ENCODE data around the gene SGK1. TPM values are rescaled to one million over a fixed set of nuclear protein-coding genes. Genes with fewer than 3 reads are reported as not detected.

The SGK1 gene
- total RNA-seq, 1 experiment from 2014 or later, result 7.8 TPM

GRCh38 chr6:134233180-134233955 lies 84.5 kb downstream of the SGK1 start:
- Histone ChIP-seq H3K4ac (ENCODE audit: low read depth, low read length) (no peak overlapping the region), H4K20me1 (ENCODE audit: control insufficient read depth, insufficient read depth, insufficient read length) (no peaks in the 10 kb centered on the region), H2BK5ac (ENCODE audit: insufficient read length, low read length) (no peak overlapping the region), H2BK12ac (ENCODE audit: insufficient read length, low read depth, low read length) (no peak overlapping the region), H4K8ac (replicated peaks; ENCODE audit: insufficient read length, low read depth, low read length) (no peak overlapping the region), H3K4me1 (ENCODE audit: insufficient read depth, low read length) (no peaks in the 10 kb centered on the region), H3K27ac (ENCODE audit: insufficient read length, low read depth, low read length) (no peak overlapping the region), H4K91ac (ENCODE audit: insufficient read length, low read depth, low read length) (no peak overlapping the region), H2BK15ac (ENCODE audit: low read depth, low read length) (no peak overlapping the region), H2AK5ac (ENCODE audit: insufficient read length, low read length) (no peak overlapping the region), H2AFZ (ENCODE audit: low read length) (no peak overlapping the region), H3K9me3 (ENCODE audit: control insufficient read depth, low read depth, low read length) (no peaks in the 10 kb centered on the region), H3K23me2 (ENCODE audit: insufficient read length, low read depth, low read length, poor library complexity, severe bottlenecking) (no peaks in the 10 kb centered on the region), H4K5ac (ENCODE audit: insufficient read length, low read depth, low read length) (no peak overlapping the region), H3K27me3 (ENCODE audit: insufficient read depth, low read length) (no peaks in the 10 kb centered on the region), H3K18ac (ENCODE audit: insufficient read length, low read depth, low read length) (no peak overlapping the region), H3K79me2 (ENCODE audit: insufficient read depth, low read length) (no peaks in the 10 kb centered on the region), H3K56ac (ENCODE audit: insufficient read length, low read depth, low read length) (no peak overlapping the region), H3T11ph (ENCODE audit: low read length) (no peak overlapping the region), H2BK120ac (ENCODE audit: low read depth, low read length, poor library complexity, severe bottlenecking) (no peak overlapping the region), H3K14ac (ENCODE audit: insufficient read depth, low read length) (no peak overlapping the region), H3K4me2 (ENCODE audit: insufficient read depth, insufficient read length, low read length) (no peak overlapping the region), H3K9ac (ENCODE audit: extremely low read depth, insufficient read length, low read length) (no peak overlapping the region), H3K79me1 (ENCODE audit: insufficient read depth, low read depth, low read length, poor library complexity, severe bottlenecking) (no peaks in the 10 kb centered on the region), H3K23ac (ENCODE audit: insufficient read length, low read depth, low read length) (no peak overlapping the region), H2BK20ac (ENCODE audit: low read depth, low read length, poor library complexity, severe bottlenecking) (no peak overlapping the region)
- no peaks in the 10 kb centered on the region for H3K27me3 Mint-ChIP-seq (ENCODE audit: low read depth)
- H3K4me3 Mint-ChIP-seq, result no peak overlapping the region
- H3K4me1 Mint-ChIP-seq, result peaks cover 16 to 27% of the 10 kb centered on the region in 2 experiments
- peak overlapping the region in 1 of 3 experiments; percentile 50; a peak in 2 of 7 replicates for H3K27ac Mint-ChIP-seq
- WGBS (ENCODE audit: extremely low coverage, insufficient read length, low lambda C conversion rate), result no CpG with 5 or more reads among the region's 5 CpGs
- no peak for DNase-seq
- H3K9me3 Mint-ChIP-seq, result no peaks in the 10 kb centered on the region
- peaks cover 0 to 4% (median 0%) of the 10 kb centered on the region in 3 experiments; a peak in 1 of 7 replicates for H3K36me3 Mint-ChIP-seq (ENCODE audit: insufficient read depth in 1 of 3, low read depth in 3 of 3)
- no peak for TF ChIP-seq CTCF (conservative IDR thresholded peaks at IDR 0.05)
